Endothelial cell of umbilical vein (primary cell): Measurements from ENCODE around the gene COQ8A. TPM values are rescaled to one million over a fixed set of nuclear protein-coding genes. Genes with fewer than 3 reads are reported as not detected.

ENCODE experiments used
- BruUV-seq: library from RNA; stranded (reverse); fragments of 400-500 nt; replicated peaks from 2 replicates; lab custom pipeline; 2021; lab: Mats Ljungman, UMichigan
- CTCF ChIA-PET: fragments of 300-600, 350-600 bp; sonication (Branson Sonifier 250); formaldehyde crosslinking; loops from one replicate; lab custom pipeline; 2021; ENCODE audit warnings: antibody characterized with exemption, inconsistent platforms; lab: Charles Lee
- POLR2A ChIA-PET: fragments of 300-600, 350-600 bp; sonication (Branson Sonifier 250); formaldehyde crosslinking; loops from one replicate; lab custom pipeline; 2021; ENCODE audit warnings: antibody characterized with exemption, inconsistent platforms; lab: Charles Lee
- DNase-seq: peaks from one replicate; pipeline ENCODE4 v3.0.0-alpha.2; 2011; ENCODE audit warnings: low read depth, low spot score
- FAIRE-seq: peaks from 2 replicates; lab custom pipeline; 2011; peaks lifted over from hg19 to GRCh38; lab: Jason Lieb, UNC
- H2AFZ ChIP-seq: 2 replicates; pipeline ENCODE4 v1.6.0; 2012; ENCODE audit warnings: low read depth, low read length, control low read depth, inconsistent platforms
- H3K27ac ChIP-seq: 2 replicates; pipeline ENCODE4 v1.5.1; 2011; ENCODE audit warnings: low read depth, mild to moderate bottlenecking, control low read depth, low read length, moderate library complexity; ENCODE audit not compliant: insufficient read depth
- H3K27me3 ChIP-seq, 2 experiments: 2 replicates each; pipeline versions ENCODE4 v1.6.0 to v1.6.1; 2011; ENCODE audit warnings: low read length in 2 of 2, mixed read lengths in 1 of 2; ENCODE audit not compliant: control insufficient read depth in 2 of 2, insufficient read depth in 2 of 2
- H3K36me3 ChIP-seq, 2 experiments: 2 replicates in 1 of 2; 3 replicates in 1 of 2; pipeline ENCODE4 v1.5.1; 2011; ENCODE audit warnings: low read length in 2 of 2, mild to moderate bottlenecking in 1 of 2, moderate library complexity in 1 of 2; ENCODE audit not compliant: control insufficient read depth in 2 of 2, insufficient read depth in 2 of 2; ENCODE audit errors: extremely low read depth in 1 of 2
- H3K4me1 ChIP-seq: 3 replicates; pipeline ENCODE4 v1.5.1; 2011; ENCODE audit warnings: mild to moderate bottlenecking, low read length; ENCODE audit not compliant: control insufficient read depth, insufficient read depth; ENCODE audit errors: extremely low read depth
- H3K4me2 ChIP-seq: 2 replicates; pipeline ENCODE4 v1.6.1; 2011; ENCODE audit warnings: low read length, control low read depth, mixed read lengths; ENCODE audit not compliant: insufficient read depth
- H3K4me3 ChIP-seq, 3 experiments: fragments of 200-600 bp in 1 of 3; sonication (generic), shearing (Covaris generic) in 1 of 3; replicated peaks in 1 of 3; 2 replicates each; pipeline ENCODE4 v1.5.1; 2011 to 2016; ENCODE audit warnings: control low read depth in 3 of 3, low read length in 3 of 3, mild to moderate bottlenecking in 2 of 3, inconsistent platforms in 1 of 3, low read depth in 1 of 3, moderate library complexity in 1 of 3; ENCODE audit not compliant: insufficient read depth in 1 of 3
- H3K79me2 ChIP-seq: 2 replicates; pipeline ENCODE4 v1.6.0; 2012; ENCODE audit warnings: low read length, inconsistent platforms; ENCODE audit not compliant: control insufficient read depth, insufficient read depth
- H3K9ac ChIP-seq: replicated peaks from 2 replicates; pipeline ENCODE3; 2011; ENCODE audit warnings: low read length, control low read depth; ENCODE audit not compliant: insufficient read depth; ENCODE audit errors: extremely low read depth
- H3K9me1 ChIP-seq: replicated peaks from 3 replicates; pipeline ENCODE4 v1.6.0; 2011; ENCODE audit warnings: mild to moderate bottlenecking, low read length; ENCODE audit not compliant: control insufficient read depth, insufficient read depth; ENCODE audit errors: extremely low read depth
- H3K9me3 ChIP-seq: replicated peaks from 2 replicates; pipeline ENCODE4 v1.5.1; 2012; ENCODE audit warnings: low read length, inconsistent platforms; ENCODE audit not compliant: control insufficient read depth, insufficient read depth
- H4K20me1 ChIP-seq: replicated peaks from 2 replicates; pipeline ENCODE3; 2011; ENCODE audit warnings: mild to moderate bottlenecking, low read length; ENCODE audit not compliant: control insufficient read depth, insufficient read depth; ENCODE audit errors: extremely low read depth
- CTCF ChIP-seq, 2 donors: IDR thresholded peaks; 1 replicate in 1 of 2; 2 replicates in 1 of 2; pipeline ENCODE4 v1.5.1; 2011; ENCODE audit warnings: low read length in 2 of 2, mild to moderate bottlenecking in 2 of 2, moderate library complexity in 2 of 2, control low read depth in 1 of 2, inconsistent platforms in 1 of 2, low read depth in 1 of 2; ENCODE audit not compliant: insufficient read depth in 1 of 2; ENCODE audit errors: extremely low read depth in 1 of 2
- EZH2 ChIP-seq: IDR thresholded peaks from 2 replicates; pipeline ENCODE4 v1.6.1; 2012; ENCODE audit warnings: borderline replicate concordance, low read depth, mild to moderate bottlenecking, moderate library complexity, low read length, inconsistent platforms; ENCODE audit not compliant: severe bottlenecking
- FOS ChIP-seq: IDR thresholded peaks from 2 replicates; pipeline ENCODE4 v1.6.1; 2011; ENCODE audit warnings: mild to moderate bottlenecking, low read length, moderate library complexity, borderline replicate concordance; ENCODE audit not compliant: insufficient read depth
- GATA2 ChIP-seq: IDR thresholded peaks from 2 replicates; pipeline ENCODE4 v1.7.0; 2011; ENCODE audit warnings: low read depth, mild to moderate bottlenecking, moderate library complexity, mixed read lengths, low read length; ENCODE audit not compliant: insufficient read length, insufficient read depth
- JUN ChIP-seq: IDR thresholded peaks from 2 replicates; pipeline ENCODE4 v1.6.1; 2011; ENCODE audit warnings: borderline replicate concordance, low read depth; ENCODE audit not compliant: insufficient read length, insufficient read depth
- MYC ChIP-seq: IDR thresholded peaks from one replicate; pipeline ENCODE4 v1.6.1; 2011; ENCODE audit warnings: mild to moderate bottlenecking, low read depth, low read length
- POLR2A ChIP-seq: IDR thresholded peaks from 2 replicates; pipeline ENCODE4 v1.6.1; 2012; ENCODE audit warnings: low read depth, mild to moderate bottlenecking, control low read depth, low read length
- POLR2AphosphoS5 ChIP-seq: IDR thresholded peaks from 2 replicates; pipeline ENCODE4 v1.6.1; 2012; ENCODE audit warnings: low read depth, mild to moderate bottlenecking, control low read depth, low read length, moderate library complexity; ENCODE audit not compliant: insufficient read depth
- dilution Hi-C: fragments of 300-500 bp; cut with MboI; formaldehyde crosslinking; loops from one replicate; pipeline ENCODE4 v1.15.0; 2019; ENCODE audit warnings: low sequenced_read_pairs; ENCODE audit not compliant: extremely low pct_ligation_motif_present
- intact Hi-C: fragments of 100-400 bp; cut with micrococcal nuclease; formaldehyde crosslinking; loops from one replicate; pipeline ENCODE4 v1.10.0; 2022
- polyA plus RNA-seq, 4 experiments: library from polyadenylated mRNA; depleted of rRNA in 3 of 4; stranded (reverse) in 3 of 4; unstranded in 1 of 4; fragments of >200 nt; gene quantifications; 2 replicates each; pipeline versions ENCODE4 v1.2.1 to v1.2.3, GENCODE V29; 2011 to 2012; ENCODE audit warnings: missing spikeins in 1 of 4
- total RNA-seq: library from RNA; stranded (reverse); gene quantifications from 2 replicates; pipeline ENCODE4 v1.2.3, GENCODE V29; 2021
- TF ChIP-seq, protein P1 (sequence below): IDR thresholded peaks from 2 replicates; pipeline ENCODE4 v1.6.1; 2011; ENCODE audit not compliant: insufficient read depth, insufficient read length

The COQ8A gene
- total and polyA plus RNA-seq, 2 donors (not counting 3 experiments of a cell fraction or from before 2014, with no cell fraction given) = 6.8 to 9.4 TPM

GRCh38 chr1:226945858-226946245 is 5.8 kb downstream of the COQ8A start:
- TF ChIP-seq GATA2 = no peak
- no peak for TF ChIP-seq POLR2AphosphoS5
- TF ChIP-seq POLR2A = no peak
- TF ChIP-seq, protein P1, sequence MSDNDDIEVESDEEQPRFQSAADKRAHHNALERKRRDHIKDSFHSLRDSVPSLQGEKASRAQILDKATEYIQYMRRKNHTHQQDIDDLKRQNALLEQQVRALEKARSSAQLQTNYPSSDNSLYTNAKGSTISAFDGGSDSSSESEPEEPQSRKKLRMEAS = no peak
- no peak for TF ChIP-seq MYC
- TF ChIP-seq CTCF (IDR thresholded peaks at IDR 0.05; ENCODE audit: extremely low read depth in 1 of 2, insufficient read depth in 1 of 2, low read depth in 1 of 2, low read length in 2 of 2) = no peak
- no peak for TF ChIP-seq EZH2
- TF ChIP-seq JUN = no peak
- TF ChIP-seq FOS = no peak
- Histone ChIP-seq H3K9ac (no peak overlapping the region), H2AFZ (no peak overlapping the region), H3K27me3 (no peaks in the 10 kb centered on the region), H3K4me1 (no peaks in the 10 kb centered on the region), H3K9me1 (no peaks in the 10 kb centered on the region), H3K4me3 (no peak overlapping the region), H3K4me2 (no peak overlapping the region), H3K79me2 (no peaks in the 10 kb centered on the region), H3K27ac (no peak overlapping the region), H3K36me3 (no peaks in the 10 kb centered on the region), H4K20me1 (no peaks in the 10 kb centered on the region), H3K9me3 (no peaks in the 10 kb centered on the region)
- ChIA-PET POLR2A (no interaction called here), CTCF (interaction anchor here (1.4 kb wide), 1 partner anchor 29 kb away, joined by 5 read pairs; no protein-coding TSS in a partner anchor)
- no TSS peak for BruUV-seq
- FAIRE-seq = no peak
- intact Hi-C loops (loop anchor here (10.0 kb wide), 1 partner anchor 211 kb away; the partner anchor contains the start of gene ITPKB), dilution Hi-C loops (no loop called here)
- DNase-seq = no peak
